Keratinocyte (primary cell): ENCODE results near the gene PTPRN2.

Experiments
- CTCF ChIP-seq, 3 experiments: IDR thresholded peaks in 1 of 3; conservative IDR thresholded peaks in 1 of 3; optimal IDR thresholded peaks in 1 of 3; 2 replicates in 2 of 3; 3 replicates in 1 of 3; pipeline versions ENCODE3 to v1.5.1; 2011; ENCODE audit warnings: low read length in 3 of 3, mild to moderate bottlenecking in 3 of 3, moderate library complexity in 2 of 3, control low read depth in 1 of 3, inconsistent platforms in 1 of 3; ENCODE audit not compliant: insufficient read depth in 2 of 3; ENCODE audit errors: extremely low read depth in 1 of 3
- EZH2 ChIP-seq: IDR thresholded peaks from one replicate; pipeline ENCODE4 v1.6.1; 2012; ENCODE audit warnings: inconsistent platforms, mild to moderate bottlenecking, low read length, moderate library complexity

- TF ChIP-seq CTCF (optimal IDR thresholded peaks at IDR 0.05 in 1 of 3, IDR thresholded peaks at IDR 0.05 in 1 of 3, conservative IDR thresholded peaks at IDR 0.05 in 1 of 3; ENCODE audit: extremely low read depth in 1 of 3, insufficient read depth in 2 of 3, low read length in 3 of 3) (no peak), EZH2 (no peak)
Measured at GRCh38 chr7:157526005-157526912, 1061.4 kb downstream of the PTPRN2 start.
